GM18502 (cell line): ENCODE results near the gene ZFP36L2.
A peak's percentile ranks its signal among the peaks of the same experiment; 100 is the strongest.

Source experiments
- ATAC-seq: cut with Tn5 transposase; IDR thresholded peaks from one replicate; pipeline ENCODE4 v1.9.1; 2021; ENCODE audit warnings: mild to moderate bottlenecking; ENCODE audit not compliant: unreplicated experiment, poor library complexity

Gene ZFP36L2

GRCh38 chr2:43251171-43251731 lies 24.8 kb upstream of the ZFP36L2 start:
- no peak for ATAC-seq

- ATAC-seq, result no peak
Measured at GRCh38 chr2:43250015-43250414, 23.6 kb upstream of the ZFP36L2 start.

GRCh38 chr2:43248621-43249020 lies 22.2 kb upstream of the ZFP36L2 start:
- ATAC-seq, result no peak

GRCh38 chr2:43246641-43247040 lies 20.2 kb upstream of the ZFP36L2 start:
- ATAC-seq, result no peak

GRCh38 chr2:43241558-43241957 lies 15.2 kb upstream of the ZFP36L2 start:
- ATAC-seq, result no peak

GRCh38 chr2:43240766-43241150 lies 14.4 kb upstream of the ZFP36L2 start:
- no peak for ATAC-seq

GRCh38 chr2:43239981-43240765 lies 13.8 kb upstream of the ZFP36L2 start:
- ATAC-seq, result no peak

- ATAC-seq, result no peak
Measured at GRCh38 chr2:43238813-43239212, 12.4 kb upstream of the ZFP36L2 start.

- no peak for ATAC-seq
Measured at GRCh38 chr2:43238176-43238575, 11.8 kb upstream of the ZFP36L2 start.

GRCh38 chr2:43233218-43234212 lies 7.1 kb upstream of the ZFP36L2 start:
- ATAC-seq, result no peak

- no peak for ATAC-seq
Measured at GRCh38 chr2:43230951-43231827, 4.8 kb upstream of the ZFP36L2 start.

- ATAC-seq, result no peak
Measured at GRCh38 chr2:43230351-43230885, 4.0 kb upstream of the ZFP36L2 start.

GRCh38 chr2:43228756-43229659 lies 2.6 kb upstream of the ZFP36L2 start:
- no peak for ATAC-seq

- no peak for ATAC-seq
Measured at GRCh38 chr2:43228321-43228751, 1.9 kb upstream of the ZFP36L2 start.

GRCh38 chr2:43227830-43228281 lies 1.4 kb upstream of the ZFP36L2 start:
- no peak for ATAC-seq

- ATAC-seq, result peak; percentile 26
Measured at GRCh38 chr2:43226955-43227829, 786 bp upstream of the ZFP36L2 start.

- ATAC-seq, result peak; percentile 31
Measured at GRCh38 chr2:43225788-43226557, 433 bp downstream of the ZFP36L2 start.
